ENCODE measurements around the gene EXOG.

EXOG gene

GRCh38 chr3:38516669-38517068 is 20.5 kb downstream of the EXOG start:
- no peak for TF ChIP-seq EZH2phosphoT487 (IDR thresholded peaks at IDR 0.05; ENCODE audit: borderline replicate concordance, low read length)
- no peak for TF ChIP-seq CTCF (IDR thresholded peaks at IDR 0.05; ENCODE audit: low read depth, low read length, poor library complexity, severe bottlenecking)
- Histone ChIP-seq H3K79me2 (ENCODE audit: control insufficient read depth, low read length) (no peaks in the 10 kb centered on the region), H3K4me1 (ENCODE audit: control insufficient read depth, low read length) (no peaks in the 10 kb centered on the region), H4K20me1 (ENCODE audit: control insufficient read depth, insufficient read depth, low read depth, low read length) (0 out of 2 replicates have a peak, but pooled peaks cover 1% of the 10 kb centered on the region), H3K36me3 (ENCODE audit: control insufficient read depth, low read length) (peaks cover 29% of the 10 kb centered on the region), H3K27me3 (ENCODE audit: control insufficient read depth, low read length) (no peaks in the 10 kb centered on the region), H3K9me3 (ENCODE audit: control insufficient read depth, insufficient read depth, low read length) (no peaks in the 10 kb centered on the region), H3K4me3 (ENCODE audit: low read length) (no peak overlapping the region), H3F3A (ENCODE audit: control insufficient read depth, insufficient read depth) (no peaks in the 10 kb centered on the region), H3K9me2 (replicated peaks; ENCODE audit: control insufficient read depth, low read length) (no peaks in the 10 kb centered on the region), H3K4me2 (ENCODE audit: low read length) (no peak overlapping the region), H3K27ac (ENCODE audit: low read depth, low read length) (no peak overlapping the region)

GRCh38 chr3:38519000-38519399 is 22.9 kb downstream of the EXOG start:
- no peaks in the 10 kb centered on the region for H3F3A ChIP-seq (ENCODE audit: control insufficient read depth, insufficient read depth)
- peaks cover 27% of the 10 kb centered on the region for H3K36me3 ChIP-seq (ENCODE audit: control insufficient read depth, low read length)
- no peak overlapping the region for H3K27ac ChIP-seq (ENCODE audit: low read depth, low read length)
- no peaks in the 10 kb centered on the region for H3K9me3 ChIP-seq (ENCODE audit: control insufficient read depth, insufficient read depth, low read length)
- no peak for TF ChIP-seq EZH2phosphoT487 (IDR thresholded peaks at IDR 0.05; ENCODE audit: borderline replicate concordance, low read length)
- no peak for TF ChIP-seq CTCF (IDR thresholded peaks at IDR 0.05; ENCODE audit: low read depth, low read length, poor library complexity, severe bottlenecking)
- 0 out of 2 replicates have a peak, but pooled peaks cover 6% of the 10 kb centered on the region for H4K20me1 ChIP-seq (ENCODE audit: control insufficient read depth, insufficient read depth, low read depth, low read length)
- no peaks in the 10 kb centered on the region for H3K27me3 ChIP-seq (ENCODE audit: control insufficient read depth, low read length)
- H3K9me2 ChIP-seq (replicated peaks; ENCODE audit: control insufficient read depth, low read length): no peaks in the 10 kb centered on the region
- no peak overlapping the region for H3K4me2 ChIP-seq (ENCODE audit: low read length)
- H3K4me3 ChIP-seq (ENCODE audit: low read length): no peak overlapping the region
- no peaks in the 10 kb centered on the region for H3K79me2 ChIP-seq (ENCODE audit: control insufficient read depth, low read length)
- no peaks in the 10 kb centered on the region for H3K4me1 ChIP-seq (ENCODE audit: control insufficient read depth, low read length)

GRCh38 chr3:38519651-38520050 is 23.5 kb downstream of the EXOG start:
- H3K36me3 ChIP-seq (ENCODE audit: control insufficient read depth, low read length): peaks cover 31% of the 10 kb centered on the region
- H4K20me1 ChIP-seq (ENCODE audit: control insufficient read depth, insufficient read depth, low read depth, low read length): 0 out of 2 replicates have a peak, but pooled peaks cover 6% of the 10 kb centered on the region
- H3K9me3 ChIP-seq (ENCODE audit: control insufficient read depth, insufficient read depth, low read length): no peaks in the 10 kb centered on the region
- no peaks in the 10 kb centered on the region for H3K79me2 ChIP-seq (ENCODE audit: control insufficient read depth, low read length)
- no peaks in the 10 kb centered on the region for H3F3A ChIP-seq (ENCODE audit: control insufficient read depth, insufficient read depth)
- no peak overlapping the region for H3K4me3 ChIP-seq (ENCODE audit: low read length)
- H3K27me3 ChIP-seq (ENCODE audit: control insufficient read depth, low read length): no peaks in the 10 kb centered on the region
- no peaks in the 10 kb centered on the region for H3K9me2 ChIP-seq (replicated peaks; ENCODE audit: control insufficient read depth, low read length)
- no peaks in the 10 kb centered on the region for H3K4me1 ChIP-seq (ENCODE audit: control insufficient read depth, low read length)
- TF ChIP-seq EZH2phosphoT487 (IDR thresholded peaks at IDR 0.05; ENCODE audit: borderline replicate concordance, low read length) (no peak), CTCF (IDR thresholded peaks at IDR 0.05; ENCODE audit: low read depth, low read length, poor library complexity, severe bottlenecking) (no peak)
- H3K27ac ChIP-seq (ENCODE audit: low read depth, low read length): no peak overlapping the region
- H3K4me2 ChIP-seq (ENCODE audit: low read length): no peak overlapping the region

Data from DOHH2 (cell line).